ENCODE data around the gene NCAM1.

Gene NCAM1

GRCh38 chr11:113134626-113135025 lies 173.4 kb downstream of the NCAM1 start:
- DNase-seq, result no peak

- DNase-seq, result peak; percentile 67
These were observed 176.7 kb downstream of the NCAM1 start for GRCh38 chr11:113137713-113138529.

DNA sequence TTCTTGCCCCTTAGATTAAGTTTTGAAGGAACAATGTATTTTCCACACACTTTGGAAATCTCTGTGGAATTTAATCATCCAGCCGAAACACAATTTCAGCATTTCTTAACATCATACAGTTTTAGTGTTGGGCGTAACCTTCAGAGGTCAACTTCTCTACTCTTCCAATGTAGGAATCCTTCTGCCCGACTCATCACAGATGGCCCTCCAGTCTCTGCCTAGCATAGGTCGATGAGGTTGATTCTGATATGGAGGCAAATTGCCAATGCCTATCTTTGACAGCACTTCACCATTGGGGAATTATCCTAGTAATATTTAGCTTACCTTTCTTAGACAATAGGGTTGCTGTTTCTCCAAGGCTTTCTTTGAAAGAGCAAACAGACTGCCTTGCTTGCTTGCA lies 177.5 kb downstream of the NCAM1 start:
- no peak for DNase-seq

GRCh38 chr11:113141010-113141409 lies 179.8 kb downstream of the NCAM1 start:
- DNase-seq, result no peak

GRCh38 chr11:113142508-113142907 lies 181.3 kb downstream of the NCAM1 start:
- no peak for DNase-seq

DNA sequence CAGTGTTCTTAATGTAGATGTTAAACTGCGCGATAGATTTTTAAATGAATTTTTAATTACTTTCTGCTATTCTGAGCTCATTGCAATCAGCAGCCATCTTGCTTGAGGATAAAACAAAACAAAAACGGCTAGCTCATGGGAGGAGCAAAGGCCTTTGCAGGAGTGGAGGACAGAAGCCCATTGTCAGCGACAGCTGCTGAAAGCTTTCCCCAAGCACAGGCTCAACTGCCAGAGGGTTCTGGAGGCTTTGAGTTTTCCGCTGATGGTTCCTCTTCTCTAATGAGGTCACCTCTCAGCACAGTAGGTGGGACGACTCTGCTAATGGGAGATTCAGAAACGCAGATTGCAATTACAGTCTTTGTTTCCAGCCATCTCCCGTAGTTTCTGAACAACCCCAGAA lies 186.0 kb downstream of the NCAM1 start:
- peak; percentile 89 for DNase-seq

- peak; percentile 34 for DNase-seq
These were observed 186.9 kb downstream of the NCAM1 start for GRCh38 chr11:113148076-113148475.

- DNase-seq, result peak; percentile 47
These were observed 187.4 kb downstream of the NCAM1 start for GRCh38 chr11:113148652-113149051.

DNA sequence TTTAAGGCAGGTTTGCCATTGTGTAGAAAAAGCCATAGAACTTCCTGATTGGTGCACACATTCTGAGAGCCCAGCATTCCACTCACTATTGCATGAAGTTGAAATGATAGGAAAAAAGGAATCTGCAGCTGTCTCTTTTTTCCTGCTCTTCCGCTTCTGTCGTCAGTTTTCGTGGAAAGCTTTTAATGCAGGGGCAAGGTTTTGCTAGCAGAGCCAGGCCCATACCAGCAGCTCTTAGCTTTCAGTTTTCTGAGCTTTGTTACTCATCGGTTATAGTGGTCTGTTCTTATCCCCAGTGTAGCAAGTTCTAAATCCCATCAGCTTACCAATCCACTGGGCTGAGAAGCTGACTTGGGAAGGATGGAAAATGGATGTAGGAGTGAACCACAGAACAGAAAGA lies 190.3 kb downstream of the NCAM1 start:
- no peak for DNase-seq

GRCh38 chr11:113152500-113152899 lies 191.3 kb downstream of the NCAM1 start:
- DNase-seq, result no peak

DNA sequence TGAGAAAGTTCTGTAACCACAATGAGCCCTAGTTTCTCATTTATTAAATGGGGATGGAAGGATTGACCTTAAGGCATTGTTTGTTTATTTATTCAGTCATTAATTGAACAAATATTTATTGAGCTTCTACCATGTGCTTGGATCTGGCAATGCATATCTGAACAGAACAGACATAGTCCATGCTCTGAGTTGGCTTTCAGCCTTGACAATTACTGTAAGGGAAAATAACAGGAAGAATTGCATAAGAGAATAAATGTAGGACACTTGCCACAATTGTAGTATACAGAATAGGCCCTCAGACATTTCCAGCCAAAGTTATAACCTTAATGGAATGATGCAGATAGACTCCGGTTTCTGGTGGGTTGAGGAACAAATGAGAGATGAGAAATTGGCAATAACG lies 192.6 kb downstream of the NCAM1 start:
- DNase-seq, result no peak

DNA sequence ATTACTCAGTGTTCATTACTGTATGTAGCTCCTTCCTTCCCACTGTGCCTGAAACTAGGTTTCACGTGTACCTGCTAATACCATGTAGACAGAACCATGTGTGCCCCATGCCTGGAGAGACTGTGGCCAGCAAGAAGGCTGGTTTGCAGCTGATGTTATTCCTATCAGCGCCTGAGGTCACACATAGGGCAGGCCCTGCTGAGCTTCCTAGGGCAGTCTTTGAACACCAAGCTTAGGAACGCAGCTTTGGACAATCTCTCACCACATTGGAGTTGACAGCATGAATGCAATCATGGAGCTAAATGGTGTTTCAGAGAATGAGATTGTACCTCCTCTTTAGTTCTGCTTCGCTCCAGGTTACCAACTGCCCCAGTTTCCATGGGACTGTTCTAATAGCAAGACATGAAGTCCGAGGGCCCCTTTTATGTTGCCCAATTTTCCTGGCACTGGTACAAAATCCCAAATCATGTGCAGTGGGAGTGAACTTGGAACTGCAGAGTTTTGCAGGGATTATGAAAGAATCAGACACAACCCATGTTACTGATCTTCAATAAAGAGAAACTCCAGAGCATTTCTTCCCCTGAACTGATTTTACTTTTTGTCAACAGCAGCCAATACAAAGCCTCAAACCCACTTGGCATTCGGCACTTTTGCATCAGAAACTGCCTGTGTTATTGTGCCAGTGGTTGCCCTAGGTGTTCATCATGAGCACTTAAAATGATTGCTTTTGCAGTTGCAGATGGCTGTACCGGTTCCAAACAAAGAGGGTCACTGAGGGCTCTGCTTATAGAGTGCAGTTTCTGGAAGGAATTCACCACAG lies 199.0 kb downstream of the NCAM1 start:
- DNase-seq, result peak; percentile 72

GRCh38 chr11:113160808-113161124 lies 199.5 kb downstream of the NCAM1 start:
- no peak for DNase-seq

DNA sequence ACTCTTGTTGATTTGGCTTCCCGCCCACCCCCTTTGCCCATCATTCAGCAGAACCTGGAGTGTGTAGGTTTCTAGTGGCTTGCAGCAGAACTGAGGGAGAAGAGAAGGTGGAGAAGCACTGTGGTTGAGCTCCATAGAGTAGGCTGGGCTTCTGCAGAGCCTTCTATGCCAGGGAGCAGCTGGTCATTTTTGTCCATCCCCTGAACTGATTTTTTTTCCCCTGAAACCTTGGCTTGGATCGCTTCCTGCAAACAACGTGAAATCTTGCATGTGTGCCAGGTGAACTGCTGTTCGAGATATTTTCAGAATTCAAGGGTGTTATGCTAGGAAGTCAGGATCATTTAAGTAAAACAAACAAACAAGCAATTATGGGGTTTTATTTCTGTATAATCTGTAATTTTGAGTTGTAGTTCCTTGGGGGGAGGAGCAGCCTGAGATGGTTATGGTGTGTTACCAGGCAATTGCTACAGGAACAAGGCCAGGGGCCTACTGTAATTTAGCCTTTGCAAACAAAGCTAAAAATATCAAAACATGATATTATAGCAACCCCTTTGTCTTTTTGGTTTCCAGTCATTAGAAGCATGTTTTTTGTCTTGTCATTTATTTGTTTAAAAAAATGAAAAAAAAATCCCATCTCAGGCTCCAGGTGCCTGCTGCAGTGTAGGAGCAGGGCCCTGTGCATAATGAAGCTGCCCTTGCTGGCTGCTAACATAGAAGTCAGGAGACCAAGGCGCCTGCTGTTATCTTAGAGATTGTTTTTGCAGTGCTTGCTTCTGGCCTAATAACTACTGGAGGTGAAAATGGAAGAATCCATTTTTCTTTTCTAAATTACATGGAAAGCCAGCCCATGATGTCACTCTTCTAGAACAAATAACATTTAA lies 200.7 kb downstream of the NCAM1 start:
- peak; percentile 71 for DNase-seq

GRCh38 chr11:113162592-113162962 lies 201.4 kb downstream of the NCAM1 start:
- DNase-seq, result peak; percentile 81

DNA sequence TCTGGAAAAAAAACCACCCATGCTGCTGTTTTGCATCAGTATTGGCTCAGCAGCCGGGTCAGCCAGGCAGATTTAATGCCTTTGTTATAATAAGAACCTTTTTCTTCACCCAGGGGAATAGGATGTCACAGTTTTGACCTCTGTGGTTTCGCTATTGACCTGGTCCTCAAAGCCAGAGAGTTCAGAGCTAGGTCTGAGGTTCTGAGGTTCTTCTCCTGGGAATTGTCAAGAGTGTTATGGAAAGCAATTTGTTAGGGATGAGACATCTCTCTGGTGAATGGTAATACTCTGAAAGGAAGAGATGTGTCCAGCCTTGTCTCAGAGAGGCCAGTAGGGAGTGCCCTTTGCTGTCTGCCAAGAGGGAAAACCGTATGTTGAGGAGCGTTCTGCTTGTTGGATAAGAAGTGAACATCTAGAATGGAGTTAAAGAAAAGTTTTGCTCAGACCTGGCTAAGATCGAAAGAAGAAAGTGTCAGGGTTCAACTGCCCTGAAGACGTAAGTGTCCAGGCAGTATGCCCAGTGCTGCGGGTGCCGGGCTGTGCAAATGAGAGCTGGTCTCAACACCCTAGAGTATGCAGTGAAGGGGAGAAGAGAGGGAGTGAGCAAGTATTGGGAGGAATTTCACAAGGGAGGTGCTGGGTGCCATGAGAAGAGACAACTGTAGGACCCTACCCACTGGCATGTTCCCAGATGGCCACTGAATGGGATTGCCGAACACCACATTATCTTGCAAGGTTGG lies 202.2 kb downstream of the NCAM1 start:
- DNase-seq, result no peak

- no peak for DNase-seq
These were observed 205.1 kb downstream of the NCAM1 start for GRCh38 chr11:113166280-113166679.

DNA sequence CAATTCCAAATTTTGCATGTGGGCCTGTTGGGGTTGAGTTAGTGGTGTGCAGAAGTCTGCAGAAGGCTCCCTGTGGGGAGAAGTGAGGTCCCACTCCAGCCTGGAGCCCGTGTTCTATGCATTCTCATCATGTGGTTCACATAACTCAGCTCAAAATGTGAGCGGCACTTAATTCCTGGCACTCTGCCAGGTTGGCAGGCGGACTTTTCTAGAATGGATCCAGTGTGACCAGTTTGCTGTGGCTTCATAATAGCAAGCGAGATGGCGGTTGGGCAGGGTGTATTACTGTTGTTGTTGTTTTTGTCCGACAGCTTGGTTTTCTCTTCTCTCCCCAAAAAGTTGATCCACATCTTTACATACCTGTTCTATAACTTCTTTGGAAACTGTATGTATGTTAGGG lies 206.4 kb downstream of the NCAM1 start:
- DNase-seq, result no peak

- DNase-seq, result no peak
These were observed 207.4 kb downstream of the NCAM1 start for GRCh38 chr11:113168354-113169342.

GRCh38 chr11:113172382-113172951 lies 211.2 kb downstream of the NCAM1 start:
- DNase-seq, result no peak

GRCh38 chr11:113173126-113173525 lies 211.9 kb downstream of the NCAM1 start:
- DNase-seq, result no peak
